HCT116 (cell line): ENCODE results near the gene TEX2. TPM values are rescaled to one million over a fixed set of nuclear protein-coding genes. Genes with fewer than 3 reads are reported as not detected.
"Not testable (repeated sequence)": the region's sequence is repeated elsewhere in the genome, so short reads cannot be mapped to it uniquely, and the experiment has no call there.

ENCODE experiments used
- ATAC-seq: fragments of 200-7000 bp; cut with Tn5 transposase; 2 replicates; pipeline ENCODE4 v1.9.1; 2020; ENCODE audit warnings: mild to moderate bottlenecking, moderate library complexity
- BruUV-seq: library from RNA; stranded (reverse); fragments of 400-500 nt; replicated peaks from 2 replicates; lab custom pipeline; 2021; lab: Mats Ljungman, UMichigan
- CTCF ChIA-PET: fragments of 300-600 bp; sonication (Branson Sonifier 250); formaldehyde crosslinking; loops from one replicate; lab custom pipeline; 2021; ENCODE audit warnings: antibody characterized with exemption; lab: Charles Lee
- POLR2A ChIA-PET: fragments of 300-600, 350-600 bp; sonication (Branson Sonifier 250); formaldehyde crosslinking; loops from one replicate; lab custom pipeline; 2021; ENCODE audit warnings: antibody characterized with exemption; lab: Charles Lee
- RAD21 ChIA-PET, 2 experiments: fragments of 300-600 bp; sonication (Branson Sonifier 250); formaldehyde crosslinking; loops; one replicate each; lab custom pipeline; 2023; ENCODE audit warnings: low total read pairs in 2 of 2; ENCODE audit not compliant: uncharacterized antibody in 2 of 2, unreplicated experiment in 2 of 2, low non-redundant PET in 1 of 2; lab: Charles Lee
- DNase-seq: peaks from one replicate; pipeline ENCODE4 v3.0.0-alpha.2; 2010; ENCODE audit warnings: low read depth, low spot score
- H2AFZ ChIP-seq: fragments of 200-600 bp; shearing (Covaris generic), sonication (generic); 2 replicates; pipeline ENCODE4 v1.6.1; 2017; ENCODE audit warnings: low read depth, mixed run types, mixed read lengths, antibody characterized with exemption, low read length; ENCODE audit not compliant: poor library complexity, severe bottlenecking
- H3K27ac ChIP-seq: 2 replicates; pipeline ENCODE4 v1.5.1; 2012; ENCODE audit warnings: low read depth, low read length
- H3K27me3 ChIP-seq: fragments of 200-600 bp; sonication (generic); 2 replicates; pipeline ENCODE4 v1.6.1; 2016; ENCODE audit warnings: mixed run types, low read length, mixed read lengths; ENCODE audit not compliant: insufficient read depth
- H3K36me3 ChIP-seq, 2 experiments: fragments of 200-500 bp in 1 of 2; fragments of 200-600 bp in 1 of 2; sonication (Bioruptor generic) in 1 of 2; sonication (generic) in 1 of 2; 2 replicates each; pipeline versions ENCODE4 v1.5.1 to v1.6.1; 2014 to 2016; ENCODE audit warnings: low read length in 2 of 2, inconsistent platforms in 1 of 2, mixed read lengths in 1 of 2, mixed run types in 1 of 2; ENCODE audit not compliant: insufficient read depth in 2 of 2, control insufficient read depth in 1 of 2
- H3K4me1 ChIP-seq, 2 experiments: fragments of 200-600 bp in 1 of 2; sonication (generic) in 1 of 2; 2 replicates each; pipeline versions ENCODE4 v1.5.1 to v1.6.1; 2012 to 2017; ENCODE audit warnings: low read length in 2 of 2, inconsistent platforms in 1 of 2, mild to moderate bottlenecking in 1 of 2, mixed read lengths in 1 of 2, mixed run types in 1 of 2, moderate library complexity in 1 of 2; ENCODE audit not compliant: insufficient read depth in 2 of 2, control insufficient read depth in 1 of 2
- H3K4me2 ChIP-seq: fragments of 200-600 bp; sonication (generic); 2 replicates; pipeline ENCODE4 v1.6.1; 2017; ENCODE audit warnings: mixed run types, low read length, mixed read lengths
- H3K4me3 ChIP-seq, 2 experiments: fragments of 200-600 bp in 1 of 2; sonication (generic) in 1 of 2; replicated peaks in 1 of 2; 2 replicates each; pipeline ENCODE4 v1.5.1; 2011 to 2016; ENCODE audit warnings: low read length in 2 of 2, control low read depth in 1 of 2, low read depth in 1 of 2, mild to moderate bottlenecking in 1 of 2, mixed read lengths in 1 of 2, mixed run types in 1 of 2
- H3K79me2 ChIP-seq: fragments of 200-600 bp; sonication (generic); 2 replicates; pipeline ENCODE4 v1.6.1; 2017; ENCODE audit warnings: mild to moderate bottlenecking, mixed run types, low read length, moderate library complexity, mixed read lengths; ENCODE audit not compliant: insufficient read depth
- H3K9ac ChIP-seq: fragments of 200-600 bp; sonication (generic); 2 replicates; pipeline ENCODE4 v1.6.1; 2016; ENCODE audit warnings: low read length, mixed read lengths
- H3K9me2 ChIP-seq: fragments of 200-600 bp; sonication (generic), shearing (Covaris generic); 2 replicates; pipeline ENCODE4 v1.6.1; 2017; ENCODE audit warnings: mixed run types, mild to moderate bottlenecking, moderate library complexity; ENCODE audit not compliant: insufficient read depth
- H3K9me3 ChIP-seq, 2 experiments: fragments of 200-500 bp in 1 of 2; fragments of 200-600 bp in 1 of 2; sonication (Bioruptor generic) in 1 of 2; sonication (generic) in 1 of 2; 2 replicates each; pipeline ENCODE4 v1.6.1; 2014 to 2017; ENCODE audit warnings: low read length in 2 of 2, mixed read lengths in 2 of 2, inconsistent platforms in 1 of 2, low read depth in 1 of 2, mild to moderate bottlenecking in 1 of 2, mixed run types in 1 of 2, moderate library complexity in 1 of 2; ENCODE audit not compliant: control insufficient read depth in 1 of 2, insufficient read depth in 1 of 2
- H4K20me1 ChIP-seq: fragments of 200-600 bp; sonication (generic), shearing (Covaris generic); 2 replicates; pipeline ENCODE4 v1.6.1; 2017; ENCODE audit warnings: mixed run types, mild to moderate bottlenecking, moderate library complexity; ENCODE audit not compliant: insufficient read depth
- CTCF ChIP-seq, 3 experiments: fragments of 200-600 bp in 1 of 3; sonication (generic) in 1 of 3; IDR thresholded peaks in 2 of 3; conservative IDR thresholded peaks in 1 of 3; 2 replicates each; pipeline ENCODE4 v1.5.1; 2012 to 2017; ENCODE audit warnings: low read depth in 2 of 3, low read length in 2 of 3, antibody characterized with exemption in 1 of 3, borderline replicate concordance in 1 of 3, control low read depth in 1 of 3, mild to moderate bottlenecking in 1 of 3, mixed read lengths in 1 of 3, mixed run types in 1 of 3, moderate library complexity in 1 of 3; ENCODE audit not compliant: insufficient read depth in 1 of 3
- MAX ChIP-seq: IDR thresholded peaks from 2 replicates; pipeline ENCODE4 v1.6.1; 2012
- intact Hi-C: fragments of 100-400 bp; cut with micrococcal nuclease; formaldehyde crosslinking; loops from 2 replicates; pipeline ENCODE4 v1.10.0; 2022
- total RNA-seq: library from RNA; stranded (reverse); gene quantifications from one replicate; pipeline ENCODE4 v1.2.1, GENCODE V29; 2021; ENCODE audit not compliant: unreplicated experiment

The TEX2 gene
- total RNA-seq, 1 experiment from 2014 or later, result 24.6 TPM

- H4K20me1 ChIP-seq, H3K4me2 ChIP-seq, H3K9me3 ChIP-seq, H3K36me3 ChIP-seq: not testable (repeated sequence)
- H3K79me2 ChIP-seq, result peaks cover 33% of the 10 kb centered on the region
- TF ChIP-seq CTCF (IDR thresholded peaks at IDR 0.05 in 2 of 3, conservative IDR thresholded peaks at IDR 0.05 in 1 of 3; ENCODE audit: borderline replicate concordance in 1 of 3, insufficient read depth in 1 of 3, low read depth in 2 of 3, low read length in 2 of 3), result 0 out of 6 replicates have a peak, but pooled peaks of 1 of the 3 experiments have one; percentile 12
- TF ChIP-seq, all 23 proteins: peak for 1; not testable (repeated sequence) for 22
- H3K27me3 ChIP-seq, H2AFZ ChIP-seq, CTCF ChIA-PET, RAD21 ChIA-PET, H3K9me2 ChIP-seq, H3K4me3 ChIP-seq, DNase-seq, intact Hi-C loops, ATAC-seq, H3K9ac ChIP-seq, H3K27ac ChIP-seq, BruUV-seq, POLR2A ChIA-PET: not testable (repeated sequence)
- peaks cover 12 to 25% of the 10 kb centered on the region in 2 experiments; a peak in 3 of 4 replicates for H3K4me1 ChIP-seq
Measured at GRCh38 chr17:64238449-64238848, 24.6 kb downstream of the TEX2 start.

GRCh38 chr17:64236827-64237403, 26.1 kb downstream of the TEX2 start:
- intact Hi-C loops, result no loop called here
- BruUV-seq, result no TSS peak
- RAD21 ChIA-PET, result no interaction called here
- H3K4me1 ChIP-seq, result peaks cover 12 to 25% of the 10 kb centered on the region in 2 experiments; a peak in 3 of 4 replicates
- ATAC-seq (peak; percentile 90), DNase-seq (peak; percentile 12)
- H2AFZ ChIP-seq, result no peak overlapping the region
- H3K36me3 ChIP-seq, result no peaks in the 10 kb centered on the region
- H3K27me3 ChIP-seq, result no peaks in the 10 kb centered on the region
- H3K4me2 ChIP-seq, result peak overlapping the region; percentile 13; the same call in 1 of the 2 replicates
- no peaks in the 10 kb centered on the region for H3K9me3 ChIP-seq
- H4K20me1 ChIP-seq, result no peaks in the 10 kb centered on the region
- no peaks in the 10 kb centered on the region for H3K9me2 ChIP-seq
- TF ChIP-seq CTCF (IDR thresholded peaks at IDR 0.05 in 2 of 3, conservative IDR thresholded peaks at IDR 0.05 in 1 of 3; ENCODE audit: borderline replicate concordance in 1 of 3, insufficient read depth in 1 of 3, low read depth in 2 of 3, low read length in 2 of 3) (peak in 2 of 3 experiments; percentile 52; a peak in 4 of 6 replicates), MAX (no peak)
- peaks cover 32% of the 10 kb centered on the region for H3K79me2 ChIP-seq
- POLR2A ChIA-PET, result interaction anchor here (0.6 to 1.2 kb wide), 4 partner anchors 14 to 89 kb away, joined by 3 to 6 read pairs (median 4); no protein-coding TSS in a partner anchor
- H3K27ac ChIP-seq, result no peak overlapping the region
- H3K9ac ChIP-seq, result no peak overlapping the region
- CTCF ChIA-PET, result interaction anchor here (1.0 to 1.3 kb wide), 6 partner anchors 9 to 45 kb away, joined by 3 to 6 read pairs (median 4); no protein-coding TSS in a partner anchor
- H3K4me3 ChIP-seq, result no peak overlapping the region
